ENCODE results near the gene KLKB1.

KLKB1 gene

DNA sequence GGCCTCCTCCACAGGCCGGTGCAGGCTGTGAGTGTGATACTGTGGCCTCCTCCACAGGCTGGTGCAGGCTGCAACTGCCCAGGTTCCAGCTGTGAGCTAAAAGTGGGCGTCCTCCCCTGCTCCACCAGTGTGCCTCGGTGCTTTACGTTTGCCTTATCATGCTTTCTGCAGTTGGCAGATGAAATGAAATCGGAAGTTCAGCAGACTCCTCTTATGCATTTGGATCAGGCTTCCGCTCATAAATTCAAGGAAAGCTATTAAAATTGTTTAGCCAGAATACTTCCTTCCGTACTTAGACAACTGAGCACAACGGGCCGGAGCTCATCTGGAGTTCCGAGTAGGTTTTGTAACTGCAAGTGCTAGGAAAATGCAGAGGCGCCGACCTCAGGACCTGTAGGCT lies 23.9 kb upstream of the KLKB1 start:
- Histone ChIP-seq H3K4me3 (ENCODE audit: control insufficient read depth in 1 of 7, extremely low read depth in 1 of 7, insufficient read depth in 4 of 7, low read depth in 2 of 7, low read length in 6 of 7) (peak overlapping the region in 2 of 7 experiments; percentile 13 to 83), H3K27me3 (replicated peaks in 2 of 5; ENCODE audit: control insufficient read depth in 4 of 5, insufficient read depth in 5 of 5, low read length in 4 of 5) (no peaks in the 10 kb centered on the region), H3K4me1 (ENCODE audit: control extremely low read depth in 1 of 4, control insufficient read depth in 4 of 4, insufficient read depth in 4 of 4, low read length in 3 of 4) (peaks cover 0 to 3% (median 0%) of the 10 kb centered on the region in 4 experiments), H3K9me3 (ENCODE audit: control extremely low read depth in 1 of 5, control insufficient read depth in 4 of 5, insufficient read depth in 2 of 5, low read depth in 1 of 5, low read length in 4 of 5) (peaks cover 0 to 1% (median 0%) of the 10 kb centered on the region in 5 experiments), H3K36me3 (ENCODE audit: control insufficient read depth in 4 of 4, insufficient read depth in 4 of 4, low read length in 3 of 4) (peaks cover 0 to 3% (median 1%) of the 10 kb centered on the region in 4 experiments), H3K27ac (ENCODE audit: insufficient read depth in 1 of 2, low read depth in 1 of 2, low read length in 2 of 2, poor library complexity in 1 of 2, severe bottlenecking in 2 of 2) (peak overlapping the region in 1 of 2 experiments; percentile 46)
- ChIA-PET CTCF (interaction anchor here (0.7 to 1.2 kb wide), 2 partner anchors 10 to 66 kb away, joined by 3 read pairs; no protein-coding TSS in a partner anchor), POLR2A (interaction anchor here (0.6 kb wide), 1 partner anchor 674 kb away, joined by 3 read pairs; no protein-coding TSS in a partner anchor)
- DNase-seq, result peak; percentile 38 to 74 (median 41)
- 92% methylated on average over 12 of the region's 12 CpGs for WGBS (ENCODE audit: insufficient coverage)

- H3K9me3 ChIP-seq (ENCODE audit: control extremely low read depth in 1 of 5, control insufficient read depth in 4 of 5, insufficient read depth in 2 of 5, low read depth in 1 of 5, low read length in 4 of 5), result peaks cover 0 to 8% (median 5%) of the 10 kb centered on the region in 5 experiments
- H3K36me3 ChIP-seq (ENCODE audit: control insufficient read depth in 4 of 4, insufficient read depth in 4 of 4, low read length in 3 of 4), result peaks cover 0 to 10% (median 6%) of the 10 kb centered on the region in 4 experiments
- DNase-seq, result peak; percentile 44 to 70 (median 52)
- peaks cover 0 to 3% (median 0%) of the 10 kb centered on the region in 4 experiments for H3K4me1 ChIP-seq (ENCODE audit: control extremely low read depth in 1 of 4, control insufficient read depth in 4 of 4, insufficient read depth in 4 of 4, low read length in 3 of 4)
- H3K27ac ChIP-seq (ENCODE audit: insufficient read depth in 1 of 2, low read depth in 1 of 2, low read length in 2 of 2, poor library complexity in 1 of 2, severe bottlenecking in 2 of 2), result peak overlapping the region in 1 of 2 experiments; percentile 46
- H3K4me3 ChIP-seq (ENCODE audit: control insufficient read depth in 1 of 7, extremely low read depth in 1 of 7, insufficient read depth in 4 of 7, low read depth in 2 of 7, low read length in 6 of 7), result peak overlapping the region in 3 of 7 experiments; percentile 30 to 83 (median 34)
- ChIA-PET CTCF (interaction anchor here (0.6 to 1.2 kb wide), 3 partner anchors 11 to 520 kb away, joined by 3 read pairs; no protein-coding TSS in a partner anchor), POLR2A (interaction anchor here (0.6 kb wide), 1 partner anchor 675 kb away, joined by 3 read pairs; no protein-coding TSS in a partner anchor)
- WGBS (ENCODE audit: insufficient coverage), result 85% methylated on average over 21 of the region's 45 CpGs
- H3K27me3 ChIP-seq (replicated peaks in 2 of 5; ENCODE audit: control insufficient read depth in 4 of 5, insufficient read depth in 5 of 5, low read length in 4 of 5), result no peaks in the 10 kb centered on the region
These were observed 23.2 kb upstream of the KLKB1 start for GRCh38 chr4:186204103-186204559.

GRCh38 chr4:186204686-186205085 lies 22.6 kb upstream of the KLKB1 start:
- H3K36me3 ChIP-seq (ENCODE audit: control insufficient read depth in 4 of 4, insufficient read depth in 4 of 4, low read length in 3 of 4), result peaks cover 1 to 15% (median 7%) of the 10 kb centered on the region in 4 experiments
- 96% methylated on average over 13 of the region's 13 CpGs for WGBS (ENCODE audit: insufficient coverage)
- peaks cover 0 to 3% (median 0%) of the 10 kb centered on the region in 4 experiments for H3K4me1 ChIP-seq (ENCODE audit: control extremely low read depth in 1 of 4, control insufficient read depth in 4 of 4, insufficient read depth in 4 of 4, low read length in 3 of 4)
- no peak for DNase-seq
- peaks cover under 1 to 13% (median 10%) of the 10 kb centered on the region in 5 experiments for H3K9me3 ChIP-seq (ENCODE audit: control extremely low read depth in 1 of 5, control insufficient read depth in 4 of 5, insufficient read depth in 2 of 5, low read depth in 1 of 5, low read length in 4 of 5)
- CTCF ChIA-PET, result interaction anchor here (0.6 to 1.1 kb wide), 2 partner anchors 9 to 520 kb away, joined by 3 to 4 read pairs; no protein-coding TSS in a partner anchor
- peak overlapping the region in 3 of 7 experiments; percentile 30 to 83 (median 34) for H3K4me3 ChIP-seq (ENCODE audit: control insufficient read depth in 1 of 7, extremely low read depth in 1 of 7, insufficient read depth in 4 of 7, low read depth in 2 of 7, low read length in 6 of 7)
- POLR2A ChIA-PET, result no interaction called here
- no peak overlapping the region for H3K27ac ChIP-seq (ENCODE audit: insufficient read depth in 1 of 2, low read depth in 1 of 2, low read length in 2 of 2, poor library complexity in 1 of 2, severe bottlenecking in 2 of 2)
- no peaks in the 10 kb centered on the region for H3K27me3 ChIP-seq (replicated peaks in 2 of 5; ENCODE audit: control insufficient read depth in 4 of 5, insufficient read depth in 5 of 5, low read length in 4 of 5)

DNA sequence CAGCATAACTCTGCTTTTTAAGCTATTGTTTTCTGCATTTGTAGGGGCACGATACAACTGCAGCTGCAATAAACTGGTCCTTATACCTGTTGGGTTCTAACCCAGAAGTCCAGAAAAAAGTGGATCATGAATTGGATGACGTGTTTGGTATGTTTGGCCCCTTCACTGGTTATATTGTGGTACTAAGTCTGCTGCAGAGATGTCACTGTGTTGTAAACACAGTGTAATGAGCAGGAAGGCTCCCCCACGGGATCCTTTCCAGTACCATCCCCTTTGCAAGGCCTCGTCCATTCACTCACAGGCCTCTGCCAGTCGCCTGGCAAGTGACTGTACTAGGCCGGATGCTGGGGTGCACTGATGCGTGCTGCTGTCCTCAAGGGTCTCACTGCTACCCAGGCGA lies 22.2 kb upstream of the KLKB1 start:
- POLR2A ChIA-PET, result no interaction called here
- no peak overlapping the region for H3K27ac ChIP-seq (ENCODE audit: insufficient read depth in 1 of 2, low read depth in 1 of 2, low read length in 2 of 2, poor library complexity in 1 of 2, severe bottlenecking in 2 of 2)
- H3K9me3 ChIP-seq (ENCODE audit: control extremely low read depth in 1 of 5, control insufficient read depth in 4 of 5, insufficient read depth in 2 of 5, low read depth in 1 of 5, low read length in 4 of 5), result peaks cover 3 to 17% (median 12%) of the 10 kb centered on the region in 5 experiments
- H3K4me3 ChIP-seq (ENCODE audit: control insufficient read depth in 1 of 7, extremely low read depth in 1 of 7, insufficient read depth in 4 of 7, low read depth in 2 of 7, low read length in 6 of 7), result peak overlapping the region in 1 of 7 experiments; percentile 83
- peaks cover 3 to 20% (median 10%) of the 10 kb centered on the region in 4 experiments for H3K36me3 ChIP-seq (ENCODE audit: control insufficient read depth in 4 of 4, insufficient read depth in 4 of 4, low read length in 3 of 4)
- CTCF ChIA-PET, result interaction anchor here (1.1 kb wide), 1 partner anchor 9 kb away, joined by 4 read pairs; no protein-coding TSS in a partner anchor
- 93% methylated on average over 6 of the region's 8 CpGs for WGBS (ENCODE audit: insufficient coverage)
- peaks cover 0 to 3% (median 0%) of the 10 kb centered on the region in 4 experiments for H3K4me1 ChIP-seq (ENCODE audit: control extremely low read depth in 1 of 4, control insufficient read depth in 4 of 4, insufficient read depth in 4 of 4, low read length in 3 of 4)
- no peaks in the 10 kb centered on the region for H3K27me3 ChIP-seq (replicated peaks in 2 of 5; ENCODE audit: control insufficient read depth in 4 of 5, insufficient read depth in 5 of 5, low read length in 4 of 5)
- DNase-seq, result no peak

DNA sequence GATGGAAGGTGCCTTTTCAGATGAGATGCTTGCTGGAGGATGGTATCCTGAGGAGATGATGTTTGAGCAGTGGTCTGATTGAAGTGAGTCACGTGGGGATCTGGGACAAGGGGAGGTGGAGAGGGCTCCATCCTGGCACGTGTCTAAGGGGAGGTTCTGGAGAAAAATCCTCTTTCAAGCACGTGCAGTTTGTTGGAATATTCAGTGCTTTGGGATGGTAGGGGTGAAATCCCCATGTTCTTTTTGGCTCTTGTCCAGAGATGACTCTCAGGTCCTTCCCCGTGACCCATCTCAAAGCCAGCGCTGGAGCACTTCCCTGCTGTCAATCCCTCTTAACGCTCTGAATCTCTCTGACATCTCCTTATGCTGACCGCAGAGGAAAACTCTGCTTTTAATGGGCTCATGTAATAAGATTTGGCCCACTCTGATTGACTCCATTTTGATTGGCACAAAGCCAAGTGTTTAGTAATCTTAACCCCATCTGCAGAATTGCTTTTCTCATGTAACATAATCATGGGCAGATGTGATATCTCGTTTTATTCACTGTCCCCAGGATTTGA lies 10.8 kb upstream of the KLKB1 start:
- CTCF ChIA-PET, result no interaction called here
- no peak for DNase-seq
- Histone ChIP-seq H3K4me1 (ENCODE audit: control extremely low read depth in 1 of 4, control insufficient read depth in 4 of 4, insufficient read depth in 4 of 4, low read length in 3 of 4) (no peaks in the 10 kb centered on the region), H3K36me3 (ENCODE audit: control insufficient read depth in 4 of 4, insufficient read depth in 4 of 4, low read length in 3 of 4) (no peaks in the 10 kb centered on the region), H3K27me3 (replicated peaks in 2 of 5; ENCODE audit: control insufficient read depth in 4 of 5, insufficient read depth in 5 of 5, low read length in 4 of 5) (no peaks in the 10 kb centered on the region), H3K9me3 (ENCODE audit: control extremely low read depth in 1 of 5, control insufficient read depth in 4 of 5, insufficient read depth in 2 of 5, low read depth in 1 of 5, low read length in 4 of 5) (no peaks in the 10 kb centered on the region), H3K27ac (ENCODE audit: insufficient read depth in 1 of 2, low read depth in 1 of 2, low read length in 2 of 2, poor library complexity in 1 of 2, severe bottlenecking in 2 of 2) (no peak overlapping the region), H3K4me3 (ENCODE audit: control insufficient read depth in 1 of 7, extremely low read depth in 1 of 7, insufficient read depth in 4 of 7, low read depth in 2 of 7, low read length in 6 of 7) (no peak overlapping the region)
- POLR2A ChIA-PET, result no interaction called here
- WGBS (ENCODE audit: insufficient coverage), result 96% methylated on average over 7 of the region's 8 CpGs

GRCh38 chr4:186217733-186218293 lies 9.5 kb upstream of the KLKB1 start:
- 67% methylated on average over 1 of the region's 1 CpG for WGBS (ENCODE audit: insufficient coverage)
- DNase-seq, result no peak
- Histone ChIP-seq H3K27me3 (replicated peaks in 2 of 5; ENCODE audit: control insufficient read depth in 4 of 5, insufficient read depth in 5 of 5, low read length in 4 of 5) (no peaks in the 10 kb centered on the region), H3K9me3 (ENCODE audit: control extremely low read depth in 1 of 5, control insufficient read depth in 4 of 5, insufficient read depth in 2 of 5, low read depth in 1 of 5, low read length in 4 of 5) (no peaks in the 10 kb centered on the region), H3K36me3 (ENCODE audit: control insufficient read depth in 4 of 4, insufficient read depth in 4 of 4, low read length in 3 of 4) (no peaks in the 10 kb centered on the region), H3K27ac (ENCODE audit: insufficient read depth in 1 of 2, low read depth in 1 of 2, low read length in 2 of 2, poor library complexity in 1 of 2, severe bottlenecking in 2 of 2) (no peak overlapping the region), H3K4me1 (ENCODE audit: control extremely low read depth in 1 of 4, control insufficient read depth in 4 of 4, insufficient read depth in 4 of 4, low read length in 3 of 4) (no peaks in the 10 kb centered on the region), H3K4me3 (ENCODE audit: control insufficient read depth in 1 of 7, extremely low read depth in 1 of 7, insufficient read depth in 4 of 7, low read depth in 2 of 7, low read length in 6 of 7) (no peak overlapping the region)
- CTCF ChIA-PET, result no interaction called here
- POLR2A ChIA-PET, result no interaction called here

GRCh38 chr4:186221624-186222023 lies 5.7 kb upstream of the KLKB1 start:
- Histone ChIP-seq H3K4me1 (ENCODE audit: control extremely low read depth in 1 of 4, control insufficient read depth in 4 of 4, insufficient read depth in 4 of 4, low read length in 3 of 4) (no peaks in the 10 kb centered on the region), H3K27ac (ENCODE audit: insufficient read depth in 1 of 2, low read depth in 1 of 2, low read length in 2 of 2, poor library complexity in 1 of 2, severe bottlenecking in 2 of 2) (no peak overlapping the region), H3K27me3 (replicated peaks in 2 of 5; ENCODE audit: control insufficient read depth in 4 of 5, insufficient read depth in 5 of 5, low read length in 4 of 5) (no peaks in the 10 kb centered on the region), H3K4me3 (ENCODE audit: control insufficient read depth in 1 of 7, extremely low read depth in 1 of 7, insufficient read depth in 4 of 7, low read depth in 2 of 7, low read length in 6 of 7) (no peak overlapping the region), H3K9me3 (ENCODE audit: control extremely low read depth in 1 of 5, control insufficient read depth in 4 of 5, insufficient read depth in 2 of 5, low read depth in 1 of 5, low read length in 4 of 5) (peaks cover 0 to 7% (median 3%) of the 10 kb centered on the region in 5 experiments), H3K36me3 (ENCODE audit: control insufficient read depth in 4 of 4, insufficient read depth in 4 of 4, low read length in 3 of 4) (no peaks in the 10 kb centered on the region)
- 100% methylated on average over 1 of the region's 1 CpG for WGBS (ENCODE audit: insufficient coverage)
- CTCF ChIA-PET, result no interaction called here
- POLR2A ChIA-PET, result no interaction called here
- no peak for DNase-seq
